ENCODE data around the gene EXOC2.
"Not testable (repeated sequence)": the region's sequence is repeated elsewhere in the genome, so short reads cannot be mapped to it uniquely, and the experiment has no call there.

The EXOC2 gene

GRCh38 chr6:570825-571224, 122.1 kb downstream of the EXOC2 start:
- no peak for DNase-seq

DNA sequence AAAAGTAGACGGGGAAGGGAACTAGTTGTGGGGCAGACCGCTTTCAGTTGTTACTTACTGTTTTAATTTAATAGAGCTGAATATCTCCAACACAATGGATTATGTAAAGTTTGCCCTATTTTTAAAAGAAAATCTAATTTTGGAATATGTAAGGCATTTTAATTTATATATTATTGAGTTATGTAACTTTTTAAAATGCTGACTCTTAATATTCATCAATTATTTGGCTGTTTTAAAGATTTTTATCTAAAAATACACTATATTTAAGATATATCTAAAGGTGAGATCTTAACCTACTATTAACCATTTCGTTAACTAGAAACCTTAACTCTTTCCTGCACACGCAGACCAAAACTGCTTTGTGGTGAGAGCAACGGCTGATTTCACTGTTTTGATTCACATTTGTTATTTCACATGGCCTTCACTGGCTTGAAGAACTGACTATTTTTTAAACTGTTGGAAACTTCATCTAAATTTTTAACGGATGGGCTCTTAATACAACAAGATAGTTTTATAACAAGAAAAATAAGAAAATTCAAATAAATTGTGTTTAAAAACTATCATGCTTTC, 123.9 kb downstream of the EXOC2 start:
- no peak for DNase-seq

GRCh38 chr6:568085-568484, 124.9 kb downstream of the EXOC2 start:
- no peak for DNase-seq

- no peak for DNase-seq
Observed at GRCh38 chr6:563863-564262, 129.1 kb downstream of the EXOC2 start.

GRCh38 chr6:562052-562676, 130.8 kb downstream of the EXOC2 start:
- no peak for DNase-seq

GRCh38 chr6:561335-561734, 131.6 kb downstream of the EXOC2 start:
- not testable (repeated sequence) for DNase-seq

DNA sequence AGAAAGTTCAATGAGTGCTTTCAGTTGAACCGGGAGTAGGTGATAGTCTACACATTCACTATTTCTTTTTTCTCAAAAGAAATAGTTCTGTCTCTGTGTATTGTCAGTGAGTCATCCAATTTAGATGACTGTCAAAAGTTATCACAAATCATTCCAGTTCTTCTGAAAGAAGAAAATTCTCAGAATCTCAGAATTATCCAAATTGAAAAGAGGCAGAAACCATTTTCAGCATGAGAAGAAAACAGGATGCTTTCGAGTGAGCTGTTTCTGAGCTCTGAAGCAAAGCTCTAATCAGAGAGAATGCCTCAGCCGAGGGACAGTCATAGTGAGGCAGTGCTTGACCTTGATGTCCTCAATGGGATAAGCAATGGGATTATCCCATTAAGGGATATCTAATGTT, 134.0 kb downstream of the EXOC2 start:
- DNase-seq = no peak

DNA sequence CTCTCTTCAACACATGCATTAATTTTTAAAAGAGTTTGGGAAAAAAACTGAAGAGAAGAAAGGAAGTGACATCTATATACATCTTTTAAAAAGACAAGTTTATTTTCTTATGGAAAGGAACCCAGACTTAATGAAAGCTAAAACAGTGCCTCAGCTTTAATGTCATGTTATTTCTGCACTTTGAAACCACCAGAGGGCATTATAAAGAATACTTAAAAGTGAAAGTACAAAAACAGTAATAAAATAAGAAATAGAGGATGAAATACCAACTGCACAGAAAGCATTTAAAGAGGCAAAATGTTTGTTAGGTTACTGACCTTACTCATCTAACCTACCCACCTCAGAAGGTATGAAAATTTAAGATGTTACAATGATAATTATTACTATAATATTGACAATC, 134.8 kb downstream of the EXOC2 start:
- no peak for DNase-seq

- no peak for DNase-seq
Observed at GRCh38 chr6:551829-552350, 141.0 kb downstream of the EXOC2 start.

- no peak for DNase-seq
Observed at GRCh38 chr6:551405-551804, 141.5 kb downstream of the EXOC2 start.

DNA sequence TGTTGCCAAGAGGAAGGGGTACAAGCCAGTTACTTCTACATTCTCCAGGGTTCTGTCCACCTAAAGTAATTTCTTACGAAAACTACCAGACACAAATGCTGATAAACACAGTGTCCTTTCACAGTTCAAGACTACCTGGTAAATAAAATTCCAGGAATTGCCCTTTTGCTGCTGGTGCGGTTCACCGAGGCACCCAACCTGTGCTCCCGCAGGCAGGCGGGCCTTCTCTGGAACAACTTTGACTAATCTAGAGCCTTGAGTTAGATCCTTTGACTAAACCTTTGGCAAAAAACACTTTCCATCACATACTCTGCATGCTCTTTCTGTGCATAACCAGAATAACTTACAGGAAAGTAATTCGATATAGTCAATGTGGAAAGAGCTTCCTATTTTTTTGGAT, 143.0 kb downstream of the EXOC2 start:
- DNase-seq = no peak

DNA sequence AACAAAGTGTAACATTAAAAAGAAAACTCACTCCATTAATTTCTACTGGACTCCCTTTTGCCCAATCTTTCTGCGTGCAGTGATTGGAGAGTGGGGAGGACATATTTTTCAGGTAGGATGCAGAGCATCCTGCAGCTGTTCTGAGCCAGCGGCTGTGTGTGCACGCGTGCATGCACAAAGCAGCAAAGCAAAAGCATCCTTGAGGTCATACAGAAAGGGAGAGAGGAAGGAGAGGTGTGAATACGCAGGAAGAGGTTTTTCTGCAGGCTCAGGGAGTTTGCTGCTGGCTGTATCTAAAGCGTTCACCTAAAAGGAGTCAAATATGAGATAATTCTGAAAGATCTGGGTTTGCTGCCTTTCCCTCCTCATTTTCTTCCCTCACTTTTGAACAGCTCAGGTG, 144.4 kb downstream of the EXOC2 start:
- no peak for DNase-seq

DNA sequence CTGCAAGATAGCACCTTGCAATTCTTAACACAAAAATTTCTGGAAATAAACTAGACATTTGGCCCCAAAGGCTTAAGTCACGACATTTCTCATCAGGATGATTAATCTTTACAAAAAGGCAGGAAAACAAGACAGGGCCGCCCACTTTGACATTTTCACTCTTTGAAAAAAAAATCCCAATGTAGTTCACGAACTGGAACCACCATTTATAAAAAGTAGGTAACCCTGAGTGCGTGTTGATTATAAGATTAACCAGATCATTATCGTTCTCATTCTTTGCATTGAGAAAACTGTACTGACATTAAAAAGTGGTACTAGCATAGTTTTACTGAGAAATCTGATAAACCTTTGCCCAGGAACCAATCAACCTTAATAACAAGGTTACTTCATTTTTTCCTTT, 144.8 kb downstream of the EXOC2 start:
- DNase-seq = no peak

- DNase-seq = no peak
Observed at GRCh38 chr6:540490-540889, 152.4 kb downstream of the EXOC2 start.

DNA sequence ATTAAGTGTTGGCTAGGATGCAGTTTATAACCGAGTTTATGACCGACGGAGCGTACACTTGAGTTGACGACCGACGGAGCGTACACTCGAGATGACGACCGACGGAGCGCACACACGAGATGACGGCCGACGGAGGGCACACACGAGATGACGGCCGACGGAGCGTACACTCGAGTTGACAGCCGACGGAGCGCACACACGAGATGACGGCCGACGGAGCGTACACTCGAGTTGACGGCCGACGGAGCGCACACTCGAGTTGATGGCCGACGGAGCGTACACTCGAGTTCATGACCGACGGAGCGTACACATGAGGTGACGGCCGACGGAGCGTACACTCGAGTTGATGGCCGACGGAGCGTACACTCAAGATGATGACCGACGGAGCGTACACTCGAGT, 155.8 kb downstream of the EXOC2 start:
- DNase-seq = no peak

DNA sequence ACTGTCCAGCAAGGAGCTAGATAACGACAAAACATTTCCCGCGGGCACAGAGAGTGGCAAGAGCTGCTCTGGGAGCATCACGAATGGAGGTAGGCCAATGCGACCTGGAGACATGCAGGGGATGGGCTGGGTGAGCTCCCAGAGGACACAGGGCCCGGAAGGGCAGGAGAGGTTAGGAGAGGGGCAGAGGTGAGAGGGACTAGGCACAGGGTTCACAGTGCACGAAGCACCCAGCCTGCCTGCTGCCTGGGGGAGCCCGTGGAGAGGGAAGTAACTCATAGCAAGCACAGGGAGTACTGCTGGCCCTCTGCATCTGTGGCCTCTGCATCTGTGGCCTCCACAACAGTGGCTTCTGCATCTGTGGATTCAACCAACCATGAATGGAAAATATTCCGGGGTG, 162.5 kb downstream of the EXOC2 start:
- DNase-seq = no peak

GRCh38 chr6:528989-529388, 163.9 kb downstream of the EXOC2 start:
- no peak for DNase-seq

GRCh38 chr6:527989-528673, 164.8 kb downstream of the EXOC2 start:
- no peak for DNase-seq

DNA sequence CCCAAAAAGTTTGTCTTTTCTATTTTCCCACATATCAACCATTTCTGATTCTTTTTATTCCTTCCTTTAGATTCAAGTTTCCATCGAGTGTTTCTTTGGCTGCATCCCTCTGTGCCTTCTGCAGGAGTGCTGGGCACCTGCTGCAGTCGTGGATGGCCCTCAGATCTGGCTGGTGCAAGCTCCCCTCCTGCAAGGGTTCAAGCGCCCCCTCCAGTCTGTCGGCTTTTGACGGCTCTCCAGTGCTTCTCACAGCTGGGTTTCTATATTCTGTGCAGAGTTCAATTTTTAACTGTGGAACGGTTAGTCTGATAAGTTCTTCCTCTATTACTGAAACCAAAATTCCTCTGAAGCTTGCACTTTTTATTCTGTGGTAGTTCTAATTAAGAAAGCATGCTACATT, 168.1 kb downstream of the EXOC2 start:
- no peak for DNase-seq

DNA sequence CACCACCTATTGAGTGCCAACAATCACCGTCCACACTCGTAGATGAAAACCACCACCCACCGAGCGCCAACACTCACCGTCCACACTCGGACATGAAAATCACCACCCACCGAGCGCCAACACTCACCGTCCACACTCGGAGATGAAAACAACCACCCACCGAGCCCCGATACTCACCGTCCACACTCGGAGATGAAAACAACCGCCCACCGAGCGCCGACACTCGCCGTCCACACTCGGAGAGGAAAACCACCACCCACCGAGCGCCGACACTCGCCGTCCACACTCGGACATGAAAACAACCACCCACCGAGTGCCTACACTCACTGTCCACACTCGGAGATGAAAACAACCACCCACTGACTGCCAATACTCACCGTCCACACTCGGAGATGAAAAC, 172.1 kb downstream of the EXOC2 start:
- DNase-seq = no peak

- no peak for DNase-seq
Observed at GRCh38 chr6:518218-518617, 174.7 kb downstream of the EXOC2 start.

- DNase-seq = no peak
Observed at GRCh38 chr6:516213-516612, 176.7 kb downstream of the EXOC2 start.

GRCh38 chr6:515267-515666, 177.7 kb downstream of the EXOC2 start:
- no peak for DNase-seq

DNA sequence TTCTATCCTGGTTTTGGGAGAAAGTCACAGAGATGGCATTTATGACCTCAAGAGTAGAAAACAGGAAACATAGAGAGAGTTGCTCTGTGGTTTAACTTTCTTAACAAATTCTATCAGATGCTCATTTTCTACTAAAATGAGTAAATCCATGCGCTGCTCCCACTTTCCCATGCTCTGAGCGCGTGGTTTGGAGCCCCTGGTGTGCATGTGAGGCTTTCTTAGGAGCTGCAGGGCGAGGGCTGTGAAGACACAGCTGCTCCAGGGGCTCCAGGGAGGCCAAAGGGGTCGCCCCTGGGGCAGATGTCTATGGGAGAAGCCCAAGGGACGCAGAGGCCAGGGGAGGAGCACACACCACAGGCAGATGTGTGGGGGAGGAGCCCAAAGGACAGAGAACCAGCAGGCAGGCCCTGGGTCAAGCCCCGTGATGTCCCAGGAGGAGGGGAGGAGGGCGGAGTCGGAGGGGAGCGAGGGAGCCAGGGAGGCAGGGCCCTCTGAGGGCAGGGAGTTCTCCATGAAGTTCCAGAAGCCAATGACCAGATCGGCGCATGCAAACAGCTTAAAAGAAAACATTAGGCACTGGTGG, 178.5 kb downstream of the EXOC2 start:
- DNase-seq = no peak
